B cell (primary cell): ENCODE data around the gene KIF3A. TPM values are rescaled to one million over a fixed set of nuclear protein-coding genes. Genes with fewer than 3 reads are reported as not detected.

Experiments used
- ATAC-seq: fragments of 200-7000 bp; cut with Tn5 transposase; one replicate; pipeline ENCODE4 v1.10.0; 2021; ENCODE audit warnings: low read depth, mild to moderate bottlenecking, moderate number of reproducible peaks, moderate library complexity
- CTCF ChIA-PET: fragments of 350-600 bp; sonication (Branson Sonifier 250); formaldehyde crosslinking; loops from one replicate; lab custom pipeline; 2021; ENCODE audit warnings: antibody characterized with exemption, inconsistent platforms; lab: Charles Lee
- POLR2A ChIA-PET: fragments of 350-600 bp; sonication (Branson Sonifier 250); formaldehyde crosslinking; loops from one replicate; lab custom pipeline; 2021; ENCODE audit warnings: antibody characterized with exemption; lab: Charles Lee
- DNase-seq: peaks from one replicate; pipeline ENCODE4 v3.0.0; 2013
- H2AFZ ChIP-seq: 2 replicates; pipeline ENCODE4 v1.6.1; 2012; ENCODE audit warnings: mild to moderate bottlenecking, low read depth, low read length; ENCODE audit not compliant: insufficient read depth, poor library complexity, severe bottlenecking
- H3K27ac ChIP-seq, 2 donors: 1 replicate in 1 of 2; 2 replicates in 1 of 2; pipeline ENCODE4 v1.5.1; 2012 to 2013; ENCODE audit warnings: low read length in 2 of 2, mild to moderate bottlenecking in 2 of 2, moderate library complexity in 1 of 2
- H3K27me3 ChIP-seq, 4 experiments: fragments of 200-600 bp in 1 of 4; sonication (generic) in 1 of 4; replicated peaks in 1 of 4; 1 replicate in 2 of 4; 2 replicates in 2 of 4; pipeline versions ENCODE4 v1.6.1 to v1.7.0; 2013 to 2016; ENCODE audit warnings: low read length in 3 of 4, mild to moderate bottlenecking in 2 of 4, mixed read lengths in 1 of 4, moderate library complexity in 1 of 4; ENCODE audit not compliant: insufficient read depth in 4 of 4, control insufficient read depth in 3 of 4; ENCODE audit errors: control extremely low read depth in 1 of 4
- H3K36me3 ChIP-seq, 2 experiments: replicated peaks in 1 of 2; 1 replicate in 1 of 2; 2 replicates in 1 of 2; pipeline versions ENCODE4 v1.6.1 to v1.7.1; 2013; ENCODE audit warnings: low read length in 1 of 2; ENCODE audit not compliant: insufficient read depth in 2 of 2, control insufficient read depth in 1 of 2; ENCODE audit errors: control extremely low read depth in 1 of 2, extremely low read depth in 1 of 2
- H3K4me1 ChIP-seq, 2 donors: fragments of 200-600 bp in 1 of 2; sonication (generic) in 1 of 2; 1 replicate in 1 of 2; 2 replicates in 1 of 2; pipeline versions ENCODE4 v1.5.1 to v1.6.1; 2013 to 2017; ENCODE audit warnings: low read length in 2 of 2; ENCODE audit not compliant: control insufficient read depth in 2 of 2, insufficient read depth in 2 of 2
- H3K4me2 ChIP-seq: replicated peaks from 2 replicates; pipeline ENCODE3; 2012; ENCODE audit warnings: mild to moderate bottlenecking, low read depth, low read length; ENCODE audit not compliant: poor library complexity, severe bottlenecking
- H3K4me3 ChIP-seq, 5 experiments: fragments of 200-600 bp in 1 of 5; sonication (generic) in 1 of 5; 1 replicate in 3 of 5; 2 replicates in 2 of 5; pipeline versions ENCODE4 v1.5.1 to v1.7.0; 2011 to 2016; ENCODE audit warnings: low read length in 4 of 5, mild to moderate bottlenecking in 4 of 5, low read depth in 2 of 5, control low read depth in 1 of 5, moderate library complexity in 1 of 5; ENCODE audit not compliant: insufficient read depth in 1 of 5; ENCODE audit errors: control extremely low read depth in 1 of 5, extremely low read depth in 1 of 5
- H3K79me2 ChIP-seq: fragments of 200-600 bp; sonication (generic); one replicate; pipeline ENCODE4 v1.6.0; 2016; ENCODE audit warnings: low read length; ENCODE audit not compliant: control insufficient read depth, insufficient read depth
- H3K9ac ChIP-seq: fragments of 200-600 bp; sonication (generic); 2 replicates; pipeline ENCODE4 v1.6.1; 2017; ENCODE audit warnings: mild to moderate bottlenecking, low read length, moderate library complexity
- H3K9me3 ChIP-seq, 3 donors: one replicate each; pipeline versions ENCODE4 v1.6.1 to v1.7.1; 2013; ENCODE audit warnings: low read length in 2 of 3; ENCODE audit not compliant: control insufficient read depth in 2 of 3, insufficient read depth in 1 of 3; ENCODE audit errors: control extremely low read depth in 1 of 3
- H4K20me1 ChIP-seq: 2 replicates; pipeline ENCODE4 v1.6.0; 2012; ENCODE audit warnings: mild to moderate bottlenecking, low read length; ENCODE audit not compliant: insufficient read depth, control insufficient read depth, poor library complexity, severe bottlenecking
- H3K27ac Mint-ChIP-seq: one replicate; pipeline ENCODE4 v1.8.0; 2021; ENCODE audit warnings: mixed read lengths
- H3K27me3 Mint-ChIP-seq: one replicate; pipeline ENCODE4 v1.8.0; 2021; ENCODE audit warnings: mixed read lengths
- H3K4me1 Mint-ChIP-seq: one replicate; pipeline ENCODE4 v1.8.0; 2021; ENCODE audit warnings: mixed read lengths
- H3K4me3 Mint-ChIP-seq: one replicate; pipeline ENCODE4 v1.8.0; 2021; ENCODE audit warnings: mixed read lengths
- H3K9me3 Mint-ChIP-seq: one replicate; pipeline ENCODE4 v1.8.0; 2022; ENCODE audit warnings: mixed read lengths; ENCODE audit not compliant: insufficient read depth
- CTCF ChIP-seq: fragments of 200-600 bp; IDR thresholded peaks from one replicate; pipeline ENCODE4 v1.8.0; 2022; ENCODE audit warnings: antibody characterized with exemption, mild to moderate bottlenecking
- EZH2 ChIP-seq: IDR thresholded peaks from 2 replicates; pipeline ENCODE4 v1.6.1; 2012; ENCODE audit warnings: borderline replicate concordance, low read depth, mild to moderate bottlenecking, moderate library complexity, low read length; ENCODE audit not compliant: insufficient read depth, poor library complexity, severe bottlenecking
- WGBS: methylation state at CpG from one replicate; pipeline ENCODE4 v1.1.5; 2013; ENCODE audit warnings: missing lambda C conversion rate; ENCODE audit not compliant: insufficient coverage; 5-methylcytosine and 5-hydroxymethylcytosine counted together
- intact Hi-C: fragments of 100-400 bp; cut with micrococcal nuclease; formaldehyde crosslinking; loops from one replicate; pipeline ENCODE4 v1.10.0; 2022
- polyA plus RNA-seq: library from polyadenylated mRNA; depleted of rRNA; stranded (reverse); fragments of >200 nt; gene quantifications from 2 replicates; pipeline ENCODE4 v1.2.3, GENCODE V29; 2012
- total RNA-seq, 2 donors: library from RNA; stranded (reverse); fragments of 120-200 nt in 1 of 2; gene quantifications; 1 replicate in 1 of 2; 2 replicates in 1 of 2; pipeline versions ENCODE4 v1.2.3 to v1.2.4, GENCODE V29; 2013 to 2022

The KIF3A gene
- total and polyA plus RNA-seq, 2 donors (not counting 1 experiment from before 2014, with no cell fraction given) = 1.3 to 16.0 TPM

DNA sequence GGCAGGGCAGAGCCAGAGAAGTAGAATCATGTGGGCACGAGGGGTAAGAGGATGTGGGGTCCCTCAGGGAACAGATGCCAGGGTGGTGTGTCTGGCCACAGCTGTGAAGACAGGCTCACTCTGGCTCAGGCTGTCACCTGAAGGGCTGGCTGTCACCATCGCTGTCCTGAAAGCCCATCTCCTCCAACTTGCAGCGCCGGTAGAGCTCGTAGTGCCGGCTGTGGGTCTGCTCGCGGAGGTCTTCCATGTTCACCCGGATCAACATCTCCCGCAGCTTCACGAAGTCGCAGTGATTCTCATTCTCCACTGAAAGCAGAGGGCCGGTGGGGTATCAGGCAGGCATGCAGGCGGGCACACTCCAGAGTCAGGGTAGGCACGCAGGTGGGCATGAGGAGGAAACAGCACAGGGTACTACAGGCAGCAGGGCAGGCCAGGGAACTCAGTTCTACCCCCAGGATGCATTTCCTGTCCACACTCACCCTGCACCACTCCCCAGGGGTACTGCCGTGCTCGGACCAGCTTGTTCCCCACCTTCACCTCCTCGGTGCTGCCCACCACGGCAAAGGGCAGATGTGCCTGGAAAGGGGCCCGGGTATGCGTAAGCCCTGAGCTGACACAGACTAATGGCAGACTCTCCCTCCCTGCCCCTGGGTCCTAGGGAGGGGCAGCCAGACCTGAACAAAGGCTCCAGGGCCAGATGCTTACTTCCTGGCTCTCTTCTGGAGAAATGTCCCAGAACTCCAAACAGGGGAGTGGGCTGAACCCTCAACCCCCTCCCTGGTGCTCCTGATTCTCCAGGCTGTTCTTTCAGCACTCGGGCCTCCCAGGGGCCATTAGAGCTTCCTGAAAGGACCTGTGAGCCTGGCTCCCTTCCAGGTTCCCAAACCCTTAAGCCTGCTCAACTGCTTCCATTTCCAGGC is 24.2 kb upstream of the KIF3A start:
- Histone ChIP-seq H2AFZ (no peak overlapping the region), H3K9me3 (no peaks in the 10 kb centered on the region), H3K9ac (no peak overlapping the region), H3K27me3 (no peaks in the 10 kb centered on the region), H3K4me3 (no peak overlapping the region), H3K79me2 (no peaks in the 10 kb centered on the region), H3K4me2 (no peak overlapping the region), H3K27ac (no peak overlapping the region), H3K4me1 (no peaks in the 10 kb centered on the region), H4K20me1 (no peaks in the 10 kb centered on the region), H3K36me3 (no peaks in the 10 kb centered on the region)
- ChIA-PET POLR2A (no interaction called here), CTCF (no interaction called here)
- no peak for ATAC-seq
- WGBS = 91% methylated on average over 21 of the region's 22 CpGs
- Mint-ChIP-seq H3K9me3 (no peaks in the 10 kb centered on the region), H3K27ac (no peak overlapping the region), H3K27me3 (no peaks in the 10 kb centered on the region), H3K4me1 (no peaks in the 10 kb centered on the region), H3K4me3 (no peak overlapping the region)
- no peak for TF ChIP-seq CTCF
- TF ChIP-seq EZH2 = no peak
- intact Hi-C loops = no loop called here
- DNase-seq = no peak

GRCh38 chr5:132760601-132761317 is 23.4 kb upstream of the KIF3A start:
- 93% methylated on average over 20 of the region's 21 CpGs for WGBS
- POLR2A ChIA-PET = no interaction called here
- H3K27ac Mint-ChIP-seq = no peak overlapping the region

More at GRCh38 chr5:132760601-132761317, 23.4 kb upstream of the KIF3A start:
- intact Hi-C loops = no loop called here
- ATAC-seq (no peak), DNase-seq (no peak)
- Histone ChIP-seq H3K27ac (no peak overlapping the region), H3K4me2 (no peak overlapping the region), H3K4me3 (no peak overlapping the region), H3K9me3 (no peaks in the 10 kb centered on the region), H2AFZ (no peak overlapping the region), H4K20me1 (no peaks in the 10 kb centered on the region), H3K79me2 (no peaks in the 10 kb centered on the region), H3K36me3 (no peaks in the 10 kb centered on the region), H3K4me1 (no peaks in the 10 kb centered on the region), H3K9ac (no peak overlapping the region), H3K27me3 (no peaks in the 10 kb centered on the region)
- CTCF ChIA-PET = no interaction called here
- H3K4me3 Mint-ChIP-seq = no peak overlapping the region
- H3K27me3 Mint-ChIP-seq = no peaks in the 10 kb centered on the region
- H3K9me3 Mint-ChIP-seq = no peaks in the 10 kb centered on the region
- TF ChIP-seq CTCF (no peak), EZH2 (no peak)
- H3K4me1 Mint-ChIP-seq = no peaks in the 10 kb centered on the region
